Sigmoid colon (tissue), 4 donors: ENCODE data around the gene ARHGEF10L.

Source experiments
- CTCF ChIP-seq, 4 experiments: fragments of 450-650 bp in 3 of 4; fragments of 200-600 bp in 1 of 4; IDR thresholded peaks; one replicate each; pipeline ENCODE4 v1.5.1; 2016 to 2019; ENCODE audit warnings: antibody characterized with exemption in 4 of 4, mild to moderate bottlenecking in 3 of 4, moderate library complexity in 2 of 4
- EP300 ChIP-seq, 4 donors: sonication (generic); formaldehyde crosslinking; IDR thresholded peaks; one replicate each; pipeline ENCODE4 v1.6.1; 2017; ENCODE audit warnings: antibody characterized with exemption in 4 of 4
- POLR2A ChIP-seq, 2 donors: fragments of 450-650 bp; IDR thresholded peaks; one replicate each; pipeline ENCODE4 v1.6.1; 2016; ENCODE audit warnings: antibody characterized with exemption in 2 of 2, mild to moderate bottlenecking in 2 of 2, moderate library complexity in 2 of 2
- POLR2AphosphoS5 ChIP-seq, 4 donors: sonication (generic); formaldehyde crosslinking; IDR thresholded peaks; one replicate each; pipeline ENCODE4 v1.6.1; 2017; ENCODE audit warnings: antibody characterized with exemption in 4 of 4

- TF ChIP-seq CTCF (IDR thresholded peaks at IDR 0.05) (no peak), POLR2AphosphoS5 (IDR thresholded peaks at IDR 0.05) (no peak), POLR2A (IDR thresholded peaks at IDR 0.05) (no peak), EP300 (IDR thresholded peaks at IDR 0.05) (no peak)
Measured at GRCh38 chr1:17568014-17568900, 28.8 kb downstream of the ARHGEF10L start.
